Measurements from ENCODE around the gene FLT3. TPM values are rescaled to one million over a fixed set of nuclear protein-coding genes. Genes with fewer than 3 reads are reported as not detected.

FLT3 gene
- total RNA-seq, 2 experiments from 2014 or later = 0.39 to 0.55 TPM

DNA sequence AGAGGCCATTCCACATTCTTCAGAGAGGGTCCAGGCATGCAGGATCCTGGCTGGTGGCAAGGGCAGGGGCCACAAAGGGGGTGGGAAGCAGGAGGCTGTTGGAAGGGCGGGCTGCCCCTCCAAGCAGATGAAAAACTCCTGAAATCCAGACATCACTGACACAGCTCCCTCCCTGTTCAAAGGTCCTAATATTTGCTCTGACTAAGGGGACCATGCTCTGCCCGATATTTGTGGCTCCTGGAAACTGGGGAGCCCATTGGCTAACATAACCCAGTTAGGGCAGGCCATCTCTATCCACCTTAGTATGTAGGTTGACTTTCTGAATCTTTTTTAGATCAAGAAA lies 127.9 kb downstream of the FLT3 start:
- Histone ChIP-seq H3K27me3 (ENCODE audit: control insufficient read depth in 1 of 2, insufficient read depth in 2 of 2, low read length in 2 of 2) (peaks cover 67 to 95% of the 10 kb centered on the region in 2 experiments), H3K4me1 (ENCODE audit: insufficient read depth, low read length) (peaks cover 16% of the 10 kb centered on the region), H3K36me3 (ENCODE audit: insufficient read depth, low read length) (no peaks in the 10 kb centered on the region), H3K27ac (ENCODE audit: low read depth in 1 of 2, low read length in 2 of 2) (no peak overlapping the region), H3K9me3 (ENCODE audit: control insufficient read depth in 1 of 2, insufficient read depth in 1 of 2, low read length in 2 of 2) (peaks cover 0 to 21% of the 10 kb centered on the region in 2 experiments), H3K4me3 (ENCODE audit: low read length) (no peak overlapping the region)
- TF ChIP-seq, protein P1, sequence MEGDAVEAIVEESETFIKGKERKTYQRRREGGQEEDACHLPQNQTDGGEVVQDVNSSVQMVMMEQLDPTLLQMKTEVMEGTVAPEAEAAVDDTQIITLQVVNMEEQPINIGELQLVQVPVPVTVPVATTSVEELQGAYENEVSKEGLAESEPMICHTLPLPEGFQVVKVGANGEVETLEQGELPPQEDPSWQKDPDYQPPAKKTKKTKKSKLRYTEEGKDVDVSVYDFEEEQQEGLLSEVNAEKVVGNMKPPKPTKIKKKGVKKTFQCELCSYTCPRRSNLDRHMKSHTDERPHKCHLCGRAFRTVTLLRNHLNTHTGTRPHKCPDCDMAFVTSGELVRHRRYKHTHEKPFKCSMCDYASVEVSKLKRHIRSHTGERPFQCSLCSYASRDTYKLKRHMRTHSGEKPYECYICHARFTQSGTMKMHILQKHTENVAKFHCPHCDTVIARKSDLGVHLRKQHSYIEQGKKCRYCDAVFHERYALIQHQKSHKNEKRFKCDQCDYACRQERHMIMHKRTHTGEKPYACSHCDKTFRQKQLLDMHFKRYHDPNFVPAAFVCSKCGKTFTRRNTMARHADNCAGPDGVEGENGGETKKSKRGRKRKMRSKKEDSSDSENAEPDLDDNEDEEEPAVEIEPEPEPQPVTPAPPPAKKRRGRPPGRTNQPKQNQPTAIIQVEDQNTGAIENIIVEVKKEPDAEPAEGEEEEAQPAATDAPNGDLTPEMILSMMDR (IDR thresholded peaks at IDR 0.05) = no peak
- ChIA-PET CTCF (interaction anchor here (1.2 kb wide), 1 partner anchor 11 kb away, joined by 3 read pairs; no protein-coding TSS in a partner anchor), POLR2A (no interaction called here)
- no peak for DNase-seq
- no peaks in the 10 kb centered on the region for H3K9me3 Mint-ChIP-seq
- H3K4me1 Mint-ChIP-seq (ENCODE audit: low read depth) = peaks cover 23% of the 10 kb centered on the region
- H3K27ac Mint-ChIP-seq = no peak overlapping the region
- peaks cover 87% of the 10 kb centered on the region for H3K27me3 Mint-ChIP-seq
- H3K36me3 Mint-ChIP-seq (ENCODE audit: low read depth) = no peaks in the 10 kb centered on the region
- no peak overlapping the region for H3K4me3 Mint-ChIP-seq
- ATAC-seq (ENCODE audit: poor library complexity) = no peak
- intact Hi-C loops (cut with DNase I, micrococcal nuclease) = no loop called here

DNA sequence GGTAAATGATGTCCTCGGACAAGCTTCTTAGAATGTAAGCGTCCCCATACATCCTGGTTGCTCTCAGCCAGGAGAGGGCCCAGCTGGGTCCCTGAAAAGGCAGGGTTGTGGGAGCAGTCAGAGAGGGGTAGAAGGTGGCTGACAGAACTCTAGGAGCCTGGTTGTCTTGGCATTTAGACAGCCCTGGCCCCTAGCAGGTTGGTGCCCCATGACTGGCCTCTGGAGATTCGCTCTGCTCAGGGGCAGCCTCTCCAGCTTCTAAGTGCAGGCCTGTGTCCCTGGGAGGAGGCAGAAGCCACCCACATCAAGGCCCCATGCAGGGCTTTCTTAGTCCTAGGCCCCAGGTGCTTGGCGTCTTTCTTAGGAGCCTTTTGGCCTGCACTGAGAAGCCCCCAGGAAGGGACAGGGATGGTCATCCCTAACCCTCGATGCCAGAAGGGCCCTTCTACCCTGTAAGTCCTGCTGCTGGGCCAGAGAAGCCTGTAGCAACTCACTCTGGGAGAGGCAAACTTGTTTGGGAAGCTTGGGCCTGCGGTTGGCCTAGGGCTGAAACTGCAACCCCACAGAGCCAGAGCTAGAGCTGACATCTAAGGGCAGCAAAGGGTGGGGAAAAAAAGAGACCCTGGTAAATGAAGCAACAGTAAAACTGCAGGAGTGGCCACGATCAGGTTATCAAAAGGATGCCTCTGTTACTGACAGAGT lies 128.4 kb downstream of the FLT3 start:
- H3K4me3 Mint-ChIP-seq = no peak overlapping the region
- H3K9me3 Mint-ChIP-seq = no peaks in the 10 kb centered on the region
- ATAC-seq (ENCODE audit: poor library complexity) (no peak), DNase-seq (no peak)
- no peaks in the 10 kb centered on the region for H3K36me3 ChIP-seq (ENCODE audit: insufficient read depth, low read length)
- H3K27ac Mint-ChIP-seq = no peak overlapping the region
- intact Hi-C loops (cut with DNase I, micrococcal nuclease) = no loop called here
- H3K27ac ChIP-seq (ENCODE audit: low read depth in 1 of 2, low read length in 2 of 2) = no peak overlapping the region
- no peak overlapping the region for H3K4me3 ChIP-seq (ENCODE audit: low read length)
- ChIA-PET POLR2A (no interaction called here), CTCF (no interaction called here)
- H3K36me3 Mint-ChIP-seq (ENCODE audit: low read depth) = no peaks in the 10 kb centered on the region
- H3K9me3 ChIP-seq (ENCODE audit: control insufficient read depth in 1 of 2, insufficient read depth in 1 of 2, low read length in 2 of 2) = peaks cover 0 to 17% of the 10 kb centered on the region in 2 experiments
- peaks cover 87% of the 10 kb centered on the region for H3K27me3 Mint-ChIP-seq
- H3K4me1 ChIP-seq (ENCODE audit: insufficient read depth, low read length) = peaks cover 20% of the 10 kb centered on the region
- TF ChIP-seq, protein P1 (IDR thresholded peaks at IDR 0.05) = no peak
- peaks cover 68 to 96% of the 10 kb centered on the region in 2 experiments for H3K27me3 ChIP-seq (ENCODE audit: control insufficient read depth in 1 of 2, insufficient read depth in 2 of 2, low read length in 2 of 2)
- peaks cover 27% of the 10 kb centered on the region for H3K4me1 Mint-ChIP-seq (ENCODE audit: low read depth)

DNA sequence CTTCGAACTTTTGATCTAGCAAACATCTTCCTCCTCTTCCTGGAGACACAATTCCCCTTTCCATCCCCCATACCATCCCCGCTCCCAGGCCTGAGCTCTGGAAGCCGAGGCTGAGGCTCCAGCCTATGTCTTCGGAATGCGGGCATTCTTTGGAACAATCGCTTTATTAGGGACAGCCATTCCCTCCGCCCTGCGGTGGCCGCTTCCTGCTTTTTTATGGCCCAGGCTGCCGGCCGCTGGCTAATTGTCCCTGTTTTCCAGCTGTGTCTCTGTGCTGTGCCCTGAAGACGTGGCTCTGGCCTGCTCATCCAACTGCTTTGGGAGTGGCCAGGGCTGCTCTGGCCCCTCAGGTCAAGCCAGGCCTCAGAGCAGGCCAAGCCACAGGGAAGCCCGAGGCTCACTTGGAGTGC lies 129.1 kb downstream of the FLT3 start:
- H3K4me1 ChIP-seq (ENCODE audit: insufficient read depth, low read length) = peaks cover 23% of the 10 kb centered on the region
- no peak overlapping the region for H3K4me3 Mint-ChIP-seq
- CTCF ChIA-PET = no interaction called here
- POLR2A ChIA-PET = no interaction called here
- no peaks in the 10 kb centered on the region for H3K36me3 Mint-ChIP-seq (ENCODE audit: low read depth)
- no peak for DNase-seq
- peaks cover 0 to 21% of the 10 kb centered on the region in 2 experiments for H3K9me3 ChIP-seq (ENCODE audit: control insufficient read depth in 1 of 2, insufficient read depth in 1 of 2, low read length in 2 of 2)
- H3K27me3 ChIP-seq (ENCODE audit: control insufficient read depth in 1 of 2, insufficient read depth in 2 of 2, low read length in 2 of 2) = peaks cover 70 to 96% of the 10 kb centered on the region in 2 experiments
- no peak overlapping the region for H3K27ac ChIP-seq (ENCODE audit: low read depth in 1 of 2, low read length in 2 of 2)
- no peaks in the 10 kb centered on the region for H3K9me3 Mint-ChIP-seq
- intact Hi-C loops (cut with DNase I, micrococcal nuclease) = no loop called here
- no peak overlapping the region for H3K27ac Mint-ChIP-seq
- ATAC-seq (ENCODE audit: poor library complexity) = no peak
- peaks cover 27% of the 10 kb centered on the region for H3K4me1 Mint-ChIP-seq (ENCODE audit: low read depth)
- H3K4me3 ChIP-seq (ENCODE audit: low read length) = no peak overlapping the region
- peaks cover 85% of the 10 kb centered on the region for H3K27me3 Mint-ChIP-seq
- no peaks in the 10 kb centered on the region for H3K36me3 ChIP-seq (ENCODE audit: insufficient read depth, low read length)
- TF ChIP-seq, protein P1 (IDR thresholded peaks at IDR 0.05) = no peak

Data from CD4-positive, alpha-beta T cell (primary cell).